AG20443 (cell line): ENCODE data around the gene PRDM11.

Source experiments
- DNase-seq: peaks from one replicate; pipeline ENCODE4 v3.0.0; 2012; ENCODE audit warnings: low spot score, mixed read lengths

Gene PRDM11

DNA sequence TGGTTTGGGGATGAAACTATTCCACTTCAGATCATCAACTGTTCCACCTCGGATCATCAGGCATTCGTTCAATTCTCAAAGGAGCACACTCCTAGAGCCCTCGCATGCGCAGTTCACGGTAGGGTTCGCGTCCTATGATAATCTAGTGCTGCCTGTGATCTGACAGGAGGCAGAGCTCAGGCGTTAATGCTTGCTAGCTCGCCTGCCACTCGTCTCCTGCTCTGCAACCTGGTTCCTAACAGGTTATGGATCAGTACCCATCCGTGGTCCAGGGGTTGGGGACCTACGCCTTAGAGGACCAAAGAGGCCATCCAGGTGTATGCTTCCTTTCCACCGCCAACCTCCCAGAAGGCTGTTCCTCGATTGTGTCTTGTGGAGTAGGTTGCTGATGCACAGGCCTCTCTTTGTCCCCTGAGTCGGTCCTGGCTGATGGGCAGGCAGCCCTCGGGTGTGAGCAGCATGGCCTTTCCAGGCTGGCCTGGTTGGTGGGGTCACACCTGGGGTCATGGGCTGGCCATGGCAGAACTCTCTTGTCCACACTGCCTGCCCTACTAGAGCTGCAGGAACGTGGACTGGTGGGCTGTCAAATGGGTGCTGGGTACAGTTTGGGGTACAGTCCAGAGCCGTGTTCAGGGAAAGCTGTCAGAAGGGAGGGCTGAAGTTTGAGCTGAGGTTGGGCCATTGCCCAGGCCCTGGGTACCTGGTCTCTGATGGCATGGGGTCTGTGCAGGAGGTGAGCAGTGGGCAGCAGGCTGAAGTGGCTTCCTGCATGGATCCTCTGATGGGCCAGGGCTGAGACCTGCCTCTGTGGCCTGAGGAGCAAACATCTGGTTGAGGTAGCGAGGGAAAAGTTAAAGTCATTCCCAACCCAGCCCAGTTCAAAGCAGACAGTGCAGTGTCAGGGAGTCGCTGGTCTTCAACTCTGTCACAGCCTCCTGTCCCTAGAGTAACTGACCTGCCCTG, 11.1 kb downstream of the PRDM11 start:
- no peak for DNase-seq

DNA sequence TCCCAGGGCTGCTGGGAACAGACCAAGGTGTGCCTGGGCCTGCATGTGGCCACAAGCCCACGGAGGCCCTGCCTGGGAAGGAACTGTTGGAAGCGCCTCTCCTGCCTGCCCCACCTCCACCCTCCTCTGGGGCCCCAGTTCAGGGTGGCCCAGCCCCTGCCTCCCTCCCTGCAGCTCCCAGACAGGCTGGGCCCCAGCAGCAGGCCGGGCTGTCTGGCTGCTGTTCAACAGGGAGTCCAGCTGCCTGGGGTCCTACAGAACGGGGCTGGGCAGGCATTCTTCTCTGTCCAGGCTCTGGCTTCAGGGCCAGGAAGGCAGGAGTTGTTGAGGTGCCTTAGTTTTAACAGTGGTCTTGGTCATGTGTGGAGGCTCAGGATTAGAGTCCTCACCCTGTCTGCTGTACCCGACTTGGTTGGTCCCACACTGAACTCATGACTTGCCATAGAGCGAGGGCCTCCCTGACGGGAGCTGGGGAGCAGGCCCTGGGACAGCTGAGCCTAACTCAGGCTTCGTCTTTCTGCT, 11.8 kb downstream of the PRDM11 start:
- DNase-seq, result no peak

- no peak for DNase-seq
These were observed 12.6 kb downstream of the PRDM11 start for GRCh38 chr11:45158891-45159605.

DNA sequence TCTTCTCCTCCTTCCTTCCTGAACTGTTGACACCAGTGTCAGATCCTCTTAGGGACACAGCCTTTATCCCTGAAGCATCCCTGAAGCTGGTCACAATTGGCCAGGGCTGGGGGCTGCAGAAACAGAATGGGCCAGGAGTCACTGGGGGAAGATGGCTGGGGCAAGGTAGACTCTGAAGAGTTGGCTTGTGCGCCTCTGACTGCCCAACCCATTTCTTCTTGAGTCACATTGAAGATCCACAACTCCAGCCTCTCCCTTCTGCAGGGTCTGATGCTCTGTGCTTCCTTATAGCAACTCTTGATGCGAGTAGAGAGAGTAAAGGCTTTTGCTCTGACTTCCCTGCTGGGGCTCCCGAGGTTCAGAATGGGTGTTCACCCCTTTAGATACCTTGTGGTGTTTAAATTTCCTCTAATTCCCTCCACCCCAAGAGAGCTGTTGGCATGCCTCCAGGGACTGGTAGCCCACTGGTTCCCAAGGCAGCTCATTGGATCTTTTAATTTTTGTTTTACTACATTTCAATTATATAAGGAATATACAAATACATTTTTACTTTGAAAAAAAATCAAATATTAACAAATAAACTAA, 13.4 kb downstream of the PRDM11 start:
- no peak for DNase-seq

DNA sequence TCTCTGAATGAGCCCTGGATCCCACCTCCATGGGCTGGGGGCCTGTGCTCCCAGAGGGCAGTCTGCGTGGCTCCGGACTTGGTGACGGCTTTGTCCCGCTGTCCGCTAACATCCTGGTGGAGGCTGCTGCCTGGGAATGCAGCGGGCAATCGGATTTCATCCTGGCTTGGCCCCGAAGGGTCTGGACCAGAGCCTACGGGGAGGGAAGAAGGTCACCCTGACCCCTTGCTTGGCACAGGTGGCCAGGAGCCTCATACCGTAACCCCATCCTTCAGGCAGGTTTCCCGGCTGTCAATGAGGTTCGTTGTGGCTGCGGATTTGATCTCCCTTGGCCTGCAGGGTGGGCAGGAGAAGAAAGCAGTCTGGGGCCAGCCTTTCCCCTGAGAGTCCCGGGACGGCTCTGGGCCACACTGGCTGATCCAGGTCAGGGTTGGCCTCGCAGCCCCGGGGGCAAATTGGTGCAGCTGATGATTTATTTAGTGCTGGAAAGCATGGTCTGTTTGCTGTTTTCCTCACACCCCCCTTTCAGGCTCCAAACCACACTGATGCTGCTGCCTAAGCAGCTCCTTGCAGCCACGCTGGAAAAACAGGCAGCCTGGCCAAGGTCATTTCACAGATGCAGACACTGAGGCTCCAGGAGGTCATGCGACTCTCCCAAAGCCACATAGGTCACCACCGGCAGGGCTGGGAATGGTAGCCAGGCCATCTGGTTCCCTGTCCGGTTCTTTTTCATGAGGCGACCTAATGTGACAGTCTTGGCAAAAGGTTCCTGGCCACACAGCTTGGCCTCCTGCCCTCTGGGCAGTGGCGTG, 15.0 kb downstream of the PRDM11 start:
- peak; percentile 40 for DNase-seq

- no peak for DNase-seq
These were observed 15.6 kb downstream of the PRDM11 start for GRCh38 chr11:45162064-45162375.

GRCh38 chr11:45162916-45163879, 16.8 kb downstream of the PRDM11 start:
- DNase-seq, result no peak

DNA sequence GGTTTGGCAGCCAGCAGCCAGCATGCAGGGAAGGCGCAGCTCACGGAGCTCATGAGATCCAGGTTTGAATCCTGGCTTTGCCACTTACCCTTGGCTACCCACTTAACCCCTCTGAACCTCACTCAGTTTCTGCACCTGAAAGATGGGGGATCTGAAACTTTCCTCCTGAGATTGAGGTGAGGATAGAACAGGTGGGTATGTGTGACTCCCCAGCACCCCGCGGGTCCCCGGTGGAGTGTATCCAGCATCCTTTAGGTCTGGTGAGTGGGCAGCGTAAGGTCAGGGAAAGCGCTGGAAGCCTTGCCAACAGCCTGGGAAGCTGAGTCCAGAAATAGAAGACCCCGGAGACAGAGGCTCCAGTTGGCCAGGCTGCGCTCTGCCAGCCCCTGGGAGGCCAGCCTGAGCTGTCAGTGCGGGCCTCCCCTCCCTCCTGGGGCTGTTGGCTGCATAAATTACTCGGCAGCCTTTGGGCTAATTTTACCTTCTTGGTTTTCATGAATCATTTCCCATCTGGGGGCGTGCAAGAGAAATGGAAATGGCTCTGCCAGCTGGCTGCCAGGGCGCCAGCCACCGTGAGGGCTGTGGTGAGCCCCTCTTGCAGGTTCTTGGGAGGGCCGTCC, 17.6 kb downstream of the PRDM11 start:
- DNase-seq, result no peak

DNA sequence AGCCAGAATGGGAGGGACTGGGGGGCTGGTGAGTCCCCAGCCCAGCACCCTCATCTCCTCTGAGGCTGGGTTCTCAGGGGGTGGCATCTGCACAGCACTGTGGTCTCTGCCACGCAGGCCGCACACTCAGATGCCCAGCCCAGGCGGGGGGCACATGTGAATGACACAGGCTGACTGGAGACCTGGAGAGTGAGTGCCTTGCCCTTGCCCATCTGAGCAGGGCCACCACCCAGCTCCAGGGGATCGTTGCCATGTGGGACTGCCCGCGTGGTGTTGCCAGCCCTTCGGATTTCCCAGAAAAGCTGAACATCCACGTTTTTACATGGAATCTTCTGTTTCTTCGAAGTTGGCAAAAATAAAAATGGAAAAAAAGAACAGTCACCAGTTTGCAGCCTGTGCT, 18.9 kb downstream of the PRDM11 start:
- DNase-seq, result no peak

GRCh38 chr11:45165806-45166603, 19.6 kb downstream of the PRDM11 start:
- no peak for DNase-seq

DNA sequence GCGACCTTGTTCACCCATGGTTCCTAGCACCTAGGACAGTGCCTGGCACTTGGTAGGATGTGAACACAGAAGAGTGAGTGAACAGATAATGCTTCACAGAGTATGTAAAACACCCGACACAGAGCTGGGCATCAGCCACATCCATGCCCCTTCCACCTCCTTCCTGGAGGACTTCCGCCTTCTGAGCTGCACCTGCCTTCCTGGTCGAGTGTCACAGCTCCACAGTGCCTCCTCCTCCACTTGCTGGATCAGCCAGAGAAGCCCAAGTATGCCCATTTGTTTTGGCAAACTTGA, 20.1 kb downstream of the PRDM11 start:
- no peak for DNase-seq

- DNase-seq, result no peak
These were observed 20.8 kb downstream of the PRDM11 start for GRCh38 chr11:45167283-45167682.

- no peak for DNase-seq
These were observed 22.1 kb downstream of the PRDM11 start for GRCh38 chr11:45168366-45169130.

DNA sequence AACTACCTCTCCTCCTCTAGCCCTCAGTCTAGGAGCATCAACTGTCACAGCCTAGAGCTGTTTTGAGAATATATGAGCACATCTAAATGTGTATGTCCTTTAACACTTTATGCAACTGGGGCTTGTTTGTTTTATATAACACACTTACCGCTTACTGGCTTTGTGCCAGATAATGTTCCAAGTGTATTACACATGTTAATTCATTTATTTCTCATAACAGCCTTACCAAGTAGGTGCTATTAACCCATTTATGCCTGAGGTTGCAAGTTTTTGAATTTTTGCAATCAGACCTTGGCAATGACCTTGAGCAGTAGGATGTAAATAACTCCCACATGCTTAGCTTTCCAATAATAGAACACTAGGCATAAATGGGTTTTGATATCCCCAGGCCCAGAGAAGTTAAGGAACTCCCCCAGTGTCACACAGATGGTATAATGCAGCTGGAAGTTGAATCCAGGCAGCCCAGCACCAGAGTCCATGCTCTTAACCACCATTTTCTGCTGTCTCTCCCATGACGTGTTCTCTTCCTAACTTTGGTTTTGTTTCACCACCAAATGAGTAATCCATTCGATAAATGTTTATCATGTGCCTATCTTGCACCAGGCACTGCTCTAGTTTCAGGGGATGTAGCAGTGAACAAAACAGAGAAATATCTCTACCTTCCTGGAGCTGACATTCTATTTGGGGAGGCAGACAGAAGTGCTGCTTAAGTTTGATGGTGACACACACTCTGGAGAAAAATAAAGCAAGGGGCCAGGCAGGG, 23.1 kb downstream of the PRDM11 start:
- DNase-seq, result no peak

DNA sequence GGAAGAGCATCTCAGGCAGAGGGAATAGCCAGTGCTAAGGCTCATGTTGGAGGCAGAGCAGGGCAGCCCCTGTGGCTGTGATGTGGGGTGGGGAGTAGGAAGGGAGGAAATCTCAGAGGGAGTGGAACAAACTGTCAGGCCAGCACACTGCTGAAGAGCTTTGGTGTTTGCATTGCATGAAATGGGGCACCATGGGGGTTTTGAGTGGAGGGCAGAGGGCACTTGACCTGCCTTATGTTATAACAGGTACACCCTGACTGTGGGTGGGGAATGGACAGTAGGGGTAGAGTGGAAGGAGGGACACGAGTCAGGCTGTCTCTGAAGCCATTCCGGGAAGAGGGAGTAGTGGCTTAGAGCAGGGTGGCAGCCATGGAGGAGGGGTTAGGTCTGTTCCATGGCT, 24.0 kb downstream of the PRDM11 start:
- no peak for DNase-seq

DNA sequence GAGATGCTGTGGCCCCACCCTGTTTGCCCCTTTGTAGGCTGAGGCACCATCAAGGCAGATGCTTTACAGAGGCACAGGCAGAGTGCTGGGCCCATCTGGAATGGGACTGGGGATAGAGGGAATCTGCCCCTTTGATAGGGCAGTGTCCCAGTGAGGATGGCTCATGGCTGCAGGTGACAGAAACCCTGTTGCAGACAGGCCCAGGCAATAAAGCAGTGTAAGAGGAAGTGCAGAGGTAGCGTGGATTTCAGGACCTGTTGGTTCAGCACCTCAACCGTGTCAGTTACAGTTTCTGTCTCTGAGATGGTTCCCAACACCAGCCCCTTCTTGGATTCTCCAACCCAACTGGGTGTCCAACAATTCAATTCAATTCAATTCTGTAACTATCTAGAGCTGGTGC, 25.1 kb downstream of the PRDM11 start:
- no peak for DNase-seq

GRCh38 chr11:45173064-45173463, 26.6 kb downstream of the PRDM11 start:
- DNase-seq, result no peak

- DNase-seq, result no peak
These were observed 27.9 kb downstream of the PRDM11 start for GRCh38 chr11:45174168-45174835.
